Neural progenitor cell (in vitro differentiated cells): ENCODE results near the gene SLC12A9.

ENCODE experiments used
- EZH2 ChIP-seq: fragments of 200-600 bp; sonication (generic); IDR thresholded peaks from 2 replicates; pipeline ENCODE4 v1.6.1; 2017; ENCODE audit warnings: antibody characterized with exemption, mild to moderate bottlenecking, moderate library complexity
- TF ChIP-seq, protein P1 (sequence below): fragments of 200-600 bp; sonication (generic); IDR thresholded peaks from 2 replicates; pipeline ENCODE4 v1.5.1; 2017; ENCODE audit warnings: antibody characterized with exemption, mild to moderate bottlenecking

DNA sequence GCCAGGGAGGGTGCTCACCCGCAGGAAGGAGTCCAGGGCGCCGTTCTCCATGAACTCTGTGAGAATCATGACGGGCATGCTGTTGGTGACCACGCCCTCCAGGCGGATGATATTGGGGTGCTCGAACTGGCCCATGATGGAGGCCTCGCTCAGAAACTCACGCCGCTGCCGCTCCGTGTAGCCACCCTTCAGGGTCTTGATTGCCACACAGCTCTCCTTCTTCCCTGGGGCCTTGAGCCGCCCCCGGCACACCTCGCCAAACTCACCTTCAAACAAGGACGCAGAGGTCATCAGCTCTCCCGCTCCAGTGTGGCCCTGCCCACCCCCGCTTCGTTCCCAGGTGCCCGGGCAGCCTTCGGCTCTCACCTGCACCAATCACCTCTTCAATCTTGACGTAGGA is 39.8 kb upstream of the SLC12A9 start:
- TF ChIP-seq, protein P1, sequence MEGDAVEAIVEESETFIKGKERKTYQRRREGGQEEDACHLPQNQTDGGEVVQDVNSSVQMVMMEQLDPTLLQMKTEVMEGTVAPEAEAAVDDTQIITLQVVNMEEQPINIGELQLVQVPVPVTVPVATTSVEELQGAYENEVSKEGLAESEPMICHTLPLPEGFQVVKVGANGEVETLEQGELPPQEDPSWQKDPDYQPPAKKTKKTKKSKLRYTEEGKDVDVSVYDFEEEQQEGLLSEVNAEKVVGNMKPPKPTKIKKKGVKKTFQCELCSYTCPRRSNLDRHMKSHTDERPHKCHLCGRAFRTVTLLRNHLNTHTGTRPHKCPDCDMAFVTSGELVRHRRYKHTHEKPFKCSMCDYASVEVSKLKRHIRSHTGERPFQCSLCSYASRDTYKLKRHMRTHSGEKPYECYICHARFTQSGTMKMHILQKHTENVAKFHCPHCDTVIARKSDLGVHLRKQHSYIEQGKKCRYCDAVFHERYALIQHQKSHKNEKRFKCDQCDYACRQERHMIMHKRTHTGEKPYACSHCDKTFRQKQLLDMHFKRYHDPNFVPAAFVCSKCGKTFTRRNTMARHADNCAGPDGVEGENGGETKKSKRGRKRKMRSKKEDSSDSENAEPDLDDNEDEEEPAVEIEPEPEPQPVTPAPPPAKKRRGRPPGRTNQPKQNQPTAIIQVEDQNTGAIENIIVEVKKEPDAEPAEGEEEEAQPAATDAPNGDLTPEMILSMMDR, result no peak
- TF ChIP-seq EZH2, result no peak
